Tongue (tissue), 2 donors: ENCODE measurements around the gene SAA1. TPM values are rescaled to one million over a fixed set of nuclear protein-coding genes. Genes with fewer than 3 reads are reported as not detected.
"Not testable (repeated sequence)": the region's sequence is repeated elsewhere in the genome, so short reads cannot be mapped to it uniquely, and the experiment has no call there.

ENCODE experiments used
- DNase-seq: peaks from one replicate; pipeline ENCODE4 v3.0.0-alpha.2; 2015
- total RNA-seq: library from RNA; depleted of rRNA; stranded (reverse); fragments of >200 nt; gene quantifications from one replicate; pipeline ENCODE4 v1.2.3, GENCODE V29; 2014

The SAA1 gene
- total RNA-seq: 2.4 TPM

DNA sequence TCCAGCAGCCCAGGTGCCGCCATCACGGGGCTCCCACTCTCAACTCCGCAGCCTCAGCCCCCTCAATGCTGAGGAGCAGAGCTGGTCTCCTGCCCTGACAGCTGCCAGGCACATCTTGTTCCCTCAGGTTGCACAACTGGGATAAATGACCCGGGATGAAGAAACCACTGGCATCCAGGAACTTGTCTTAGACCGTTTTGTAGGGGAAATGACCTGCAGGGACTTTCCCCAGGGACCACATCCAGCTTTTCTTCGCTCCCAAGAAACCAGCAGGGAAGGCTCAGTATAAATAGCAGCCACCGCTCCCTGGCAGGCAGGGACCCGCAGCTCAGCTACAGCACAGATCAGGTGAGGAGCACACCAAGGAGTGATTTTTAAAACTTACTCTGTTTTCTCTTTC is at the start of gene SAA1:
Gene SAA1 (plus strand): TSS at position 316 of the 400 bp plus-strand sequence. CDS start 624 bp downstream, outside the sequence.
- no peak for DNase-seq

DNA sequence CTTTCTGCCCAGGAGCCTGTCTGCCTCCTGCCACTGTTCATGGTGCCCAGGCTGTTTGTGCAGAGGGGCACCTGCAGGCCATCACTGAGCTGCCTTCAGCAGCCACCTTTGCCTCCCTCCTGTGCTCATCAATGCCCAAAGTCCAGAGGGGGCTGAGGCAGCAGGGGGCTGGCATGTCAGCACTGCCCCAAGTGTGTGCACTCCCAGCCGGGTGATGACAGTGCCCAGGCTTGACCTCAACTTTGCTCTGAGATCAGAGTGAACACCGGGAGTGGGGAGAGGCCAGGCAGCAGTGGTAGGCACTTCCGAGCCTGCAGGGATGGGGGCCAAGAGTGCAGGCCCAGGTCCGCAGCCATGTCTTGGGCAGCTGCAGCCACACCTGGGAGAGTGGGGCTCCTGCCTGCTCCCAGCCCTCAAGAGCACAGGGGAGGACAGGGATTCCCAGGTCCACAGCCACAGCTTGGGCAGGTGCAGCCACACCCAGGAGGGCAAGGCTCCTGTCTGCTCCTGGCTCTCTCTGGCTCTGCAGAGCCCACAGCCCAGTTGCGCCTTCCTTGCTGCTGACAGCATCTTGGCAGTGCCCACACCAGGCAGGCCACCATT is 44.7 kb upstream of the SAA1 start:
- no peak for DNase-seq

DNA sequence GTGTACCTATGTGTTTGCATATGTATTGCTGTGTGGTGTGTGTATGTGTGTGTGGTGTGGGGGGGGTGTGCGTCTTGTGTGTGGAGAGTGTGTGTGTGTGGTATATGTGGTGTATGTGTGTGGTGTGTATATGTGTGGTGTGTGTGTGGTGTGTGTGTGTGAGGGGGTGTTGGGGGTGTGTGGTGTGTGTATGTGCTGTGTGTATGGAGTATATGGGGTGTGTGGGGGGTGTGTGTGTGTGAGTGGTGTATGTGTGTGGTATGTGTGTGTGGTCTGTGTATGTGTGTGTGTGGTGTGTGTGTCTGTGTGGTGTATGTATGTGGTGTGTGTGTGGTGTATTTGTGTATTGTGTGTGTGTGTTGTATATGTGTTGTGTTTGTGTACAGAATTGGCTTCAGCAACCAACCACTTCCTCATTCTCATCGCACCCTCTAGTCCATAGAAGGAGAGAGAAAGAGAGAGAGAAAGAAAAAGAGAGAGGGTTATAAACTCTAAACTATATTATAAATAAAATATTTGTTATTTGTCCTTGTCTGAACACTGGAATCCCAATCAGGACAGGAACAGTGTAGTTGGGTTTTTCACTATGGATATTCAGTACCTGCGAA is 43.1 kb upstream of the SAA1 start:
- DNase-seq: no peak

DNA sequence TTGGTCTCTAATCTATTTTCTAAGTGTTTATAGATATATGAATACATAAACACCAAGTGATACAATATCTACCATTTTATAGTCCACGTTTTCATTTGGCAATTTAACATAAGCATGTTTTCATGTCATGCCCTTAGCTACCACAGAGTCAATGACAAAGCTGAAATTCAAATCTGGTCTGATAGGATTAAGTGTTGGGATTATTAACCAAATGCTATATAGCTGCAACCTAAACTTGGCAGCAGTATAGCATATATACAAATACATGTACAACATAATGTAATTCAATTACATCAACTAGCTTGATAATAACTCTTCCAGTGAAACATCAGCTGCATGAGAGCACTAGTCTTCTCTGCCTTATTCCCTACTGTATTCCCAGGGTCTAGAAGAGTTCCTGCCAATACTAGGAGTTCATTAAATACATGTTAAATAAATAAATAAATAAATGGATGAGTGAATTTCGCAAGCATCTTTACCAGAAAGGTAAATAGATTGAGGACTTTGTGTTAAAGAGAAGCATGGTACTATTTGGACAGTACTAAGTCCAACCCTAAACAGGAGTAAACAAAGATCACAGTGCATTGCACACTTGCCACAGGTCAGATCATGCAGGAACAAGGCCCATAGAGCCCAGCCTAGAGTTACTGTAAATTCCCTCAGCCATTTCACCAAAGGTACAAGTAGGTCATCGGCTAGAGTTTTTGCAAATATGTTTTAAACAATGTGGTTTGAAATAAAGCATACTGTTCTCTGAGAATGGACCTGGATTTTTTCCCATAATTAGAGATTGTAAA is 42.3 kb upstream of the SAA1 start:
- DNase-seq: no peak

DNA sequence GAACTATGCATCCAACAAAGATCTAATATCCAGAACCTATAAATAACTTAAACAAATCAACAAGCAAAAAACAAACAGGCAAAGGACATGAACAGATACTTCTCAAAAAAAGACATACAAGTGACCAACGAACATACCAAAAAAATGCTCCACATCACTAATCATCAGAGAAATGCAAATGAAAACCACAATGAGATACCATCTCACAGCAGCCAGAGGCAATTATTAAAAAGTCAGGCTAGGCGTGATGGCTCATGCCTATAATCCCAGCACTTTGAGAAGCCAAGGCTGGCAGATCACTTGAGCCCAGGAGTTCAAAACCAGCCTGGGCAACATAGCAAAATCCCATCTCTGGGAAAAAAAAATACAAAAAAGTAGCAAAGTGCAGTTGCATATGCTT is 40.2 kb upstream of the SAA1 start:
- no peak for DNase-seq

DNA sequence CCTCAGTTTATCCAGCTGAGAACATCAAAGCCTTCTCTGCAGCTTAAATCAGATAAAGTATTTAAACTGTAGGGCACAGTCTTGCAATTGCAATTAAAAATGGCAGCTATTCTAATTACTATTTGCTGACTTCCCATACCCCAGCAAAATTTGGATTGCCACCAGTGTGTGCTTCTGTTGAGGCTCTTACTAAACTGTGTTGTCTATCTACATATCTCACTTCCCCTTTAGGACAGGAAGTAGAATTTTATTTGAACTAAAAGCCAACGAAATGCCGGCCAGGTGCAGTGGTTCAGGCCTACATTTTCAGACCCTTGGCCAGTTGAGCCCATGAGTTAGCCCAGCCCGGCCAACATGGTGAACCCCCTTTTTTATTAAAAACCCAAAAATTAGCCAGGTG is 36.6 kb upstream of the SAA1 start:
- DNase-seq: no peak

DNA sequence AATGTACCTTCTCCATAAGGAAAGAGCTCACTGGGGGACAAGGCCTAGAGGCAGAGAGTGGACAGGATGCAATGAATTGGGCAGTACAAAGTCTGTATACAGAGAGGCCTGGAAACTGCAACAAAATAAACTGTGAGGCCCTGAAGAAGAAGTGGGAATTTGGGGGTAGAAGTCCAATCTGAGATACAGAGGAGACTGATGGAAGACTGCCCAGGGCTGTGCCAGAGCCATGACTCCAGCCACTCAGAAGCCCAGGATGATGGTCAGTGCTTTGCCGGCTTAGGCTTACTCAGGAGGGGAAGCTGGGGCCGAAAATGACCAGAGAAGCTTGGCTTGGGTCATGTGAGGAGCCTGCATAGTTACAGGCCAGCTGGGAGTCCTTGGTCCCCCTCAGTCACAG is 35.2 kb upstream of the SAA1 start:
- DNase-seq: no peak

DNA sequence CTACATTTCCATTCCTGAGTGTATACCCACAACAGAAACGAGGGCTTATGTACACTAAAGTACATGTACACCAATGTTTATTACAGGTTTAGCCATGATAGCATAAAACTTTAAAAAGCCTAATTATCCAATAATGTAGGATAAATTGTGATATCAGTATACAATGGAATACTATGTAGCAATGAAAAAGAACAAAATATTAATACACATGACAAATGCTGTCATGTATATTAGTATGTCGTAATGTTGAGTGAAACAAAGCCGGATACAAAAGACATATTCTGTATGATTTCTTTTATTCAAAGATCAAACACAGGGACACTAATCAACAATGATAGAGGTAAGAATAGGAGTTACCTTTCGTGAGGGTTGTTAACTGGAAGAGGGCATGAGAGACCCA is 32.2 kb upstream of the SAA1 start:
- DNase-seq: no peak

DNA sequence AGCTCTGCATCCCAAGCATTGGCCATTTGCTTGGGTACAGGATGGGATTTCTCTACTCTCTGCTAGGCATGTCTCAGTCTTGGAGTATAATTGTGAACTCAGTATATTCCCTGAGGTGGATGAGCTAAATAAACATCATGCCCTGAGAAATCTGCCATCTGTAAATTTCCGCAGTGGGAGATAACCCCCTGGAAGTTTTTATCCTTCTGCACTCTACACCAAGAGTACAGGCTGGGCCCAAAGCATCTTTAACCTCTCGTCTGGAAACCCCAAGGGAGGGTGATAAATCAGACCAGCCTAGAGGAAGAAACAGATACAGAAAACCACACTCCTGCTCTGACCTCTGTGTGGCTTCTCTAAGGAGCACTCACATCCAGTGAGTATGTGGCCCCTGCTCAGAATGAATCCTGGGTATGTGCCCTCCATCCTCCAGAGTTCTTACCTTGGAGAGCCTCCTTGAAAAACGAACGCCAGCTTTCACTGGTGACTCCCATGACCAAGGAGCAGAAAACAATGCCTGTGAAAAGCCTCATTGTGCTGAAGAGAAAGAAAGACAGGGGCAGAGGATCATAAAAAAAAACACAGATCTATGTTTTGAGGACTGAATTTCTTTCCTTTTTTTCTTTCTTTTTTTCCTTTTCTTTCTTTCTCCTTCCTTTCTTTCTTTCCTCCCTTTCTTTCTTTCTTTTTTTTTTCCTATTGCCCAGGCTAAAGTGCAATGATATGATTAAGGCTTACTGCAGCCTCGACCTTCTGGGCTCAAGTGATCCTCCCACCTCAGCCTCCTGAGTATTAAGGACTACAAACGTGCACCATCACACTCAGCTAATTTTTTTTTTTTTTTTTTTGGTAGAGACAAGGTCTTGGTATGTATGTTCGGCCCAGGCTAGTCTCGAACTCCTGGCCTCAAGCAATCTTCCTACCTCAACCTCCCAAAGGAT is 30.4 kb upstream of the SAA1 start:
- DNase-seq: no peak

DNA sequence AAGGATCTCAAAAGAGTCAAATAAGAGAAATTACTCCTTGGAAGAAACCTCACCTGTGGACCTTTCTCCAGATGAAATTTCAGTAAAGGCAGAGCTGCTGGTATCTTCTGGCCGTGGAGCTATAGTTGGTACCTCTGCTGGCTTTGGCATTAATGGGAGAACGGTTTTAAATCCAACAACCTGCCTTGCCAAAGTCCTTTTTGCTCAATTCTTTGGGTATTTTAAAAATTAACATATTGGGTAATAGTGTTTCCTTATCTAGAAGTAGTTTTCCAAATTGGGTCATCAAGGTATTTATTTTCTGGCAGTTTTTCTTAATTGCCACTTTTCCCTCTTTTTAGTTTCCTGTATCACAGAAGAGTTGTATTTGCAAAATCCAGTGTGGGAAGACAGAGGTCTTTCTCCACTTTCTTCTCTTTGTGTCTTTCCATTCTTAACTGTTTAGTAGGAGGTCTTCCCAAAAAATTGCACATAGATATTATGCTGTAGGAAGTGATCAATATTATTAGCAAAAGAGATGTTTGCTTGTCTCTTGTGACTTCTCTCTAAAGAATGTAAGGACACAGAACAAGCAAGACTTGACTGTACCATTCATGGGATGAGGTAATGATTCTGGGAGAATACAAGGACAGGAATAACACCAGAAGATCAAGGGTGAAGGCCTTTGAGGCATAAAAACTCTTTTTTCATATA is 29.3 kb upstream of the SAA1 start, which contains the start of gene SAA4:
Gene SAA4 (minus strand): TSS at position 139 of the 693 bp plus-strand sequence. CDS start 876 bp downstream, outside the sequence.
- no peak for DNase-seq

DNA sequence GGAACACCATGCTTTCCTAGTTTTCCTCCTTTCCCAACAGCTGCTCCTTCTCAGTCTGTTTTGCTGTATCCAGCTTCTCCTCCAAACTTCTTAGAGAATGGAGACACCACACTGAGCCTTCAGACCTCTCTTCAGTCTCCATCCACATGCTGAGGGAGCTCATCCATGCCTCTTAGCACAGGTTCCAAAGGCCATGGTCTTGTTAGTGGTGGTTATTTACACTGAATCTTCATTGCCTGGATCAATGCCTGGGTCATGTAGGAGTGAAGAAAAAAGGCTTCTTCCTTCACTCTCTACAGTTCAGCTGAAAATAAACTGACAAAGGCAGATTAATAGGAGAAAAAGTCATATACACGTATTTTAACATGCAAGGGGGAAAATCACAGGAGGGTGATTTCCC is 26.4 kb upstream of the SAA1 start:
- no peak for DNase-seq

DNA sequence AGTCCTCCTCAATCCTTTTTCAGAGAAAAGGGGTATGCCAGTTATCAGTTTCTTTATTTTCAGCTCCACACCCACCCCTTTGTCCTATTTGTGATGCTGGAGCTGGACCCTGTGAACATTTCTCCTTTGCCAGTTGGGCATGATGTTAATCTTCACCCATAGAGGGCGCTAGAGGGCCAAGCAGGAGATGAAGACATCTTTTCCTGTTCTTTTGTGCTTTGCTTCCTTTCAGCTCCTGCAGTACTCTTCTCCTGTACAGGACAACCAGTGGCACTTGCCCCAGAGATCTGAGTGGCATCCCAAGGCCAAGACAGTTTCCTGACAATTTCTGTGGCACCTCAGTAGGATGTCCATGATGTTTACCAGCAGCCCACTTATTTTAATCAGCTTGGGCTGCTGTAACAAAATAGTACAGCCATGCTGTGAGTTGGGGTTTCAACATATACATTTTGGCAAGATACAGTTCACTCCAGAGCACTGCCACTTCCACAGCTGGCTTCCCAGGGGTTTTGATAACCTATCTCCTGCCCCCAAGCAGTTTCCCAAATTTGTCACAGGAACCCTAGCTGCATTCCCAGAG is 22.2 kb upstream of the SAA1 start:
- peak; percentile 50 for DNase-seq

DNA sequence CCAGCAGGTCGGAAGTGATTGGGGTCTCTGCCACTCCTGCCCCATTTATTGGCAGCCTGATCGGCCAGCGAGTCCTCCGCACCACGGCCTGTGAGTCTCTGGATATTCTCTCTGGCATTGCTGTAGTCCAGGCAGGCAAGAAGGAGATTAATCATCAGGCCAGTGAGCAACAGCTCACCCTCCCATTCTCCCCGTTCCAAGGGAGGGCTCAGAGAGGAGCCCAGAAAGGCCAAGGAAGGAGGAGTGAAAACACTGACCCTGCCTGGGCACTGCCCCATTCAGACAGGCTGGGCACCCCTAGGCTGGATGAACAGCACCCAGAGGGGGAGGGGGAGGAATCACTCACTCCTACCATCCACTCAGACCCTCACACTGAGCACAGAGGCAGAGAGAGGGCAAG is 20.7 kb upstream of the SAA1 start:
- DNase-seq: no peak

DNA sequence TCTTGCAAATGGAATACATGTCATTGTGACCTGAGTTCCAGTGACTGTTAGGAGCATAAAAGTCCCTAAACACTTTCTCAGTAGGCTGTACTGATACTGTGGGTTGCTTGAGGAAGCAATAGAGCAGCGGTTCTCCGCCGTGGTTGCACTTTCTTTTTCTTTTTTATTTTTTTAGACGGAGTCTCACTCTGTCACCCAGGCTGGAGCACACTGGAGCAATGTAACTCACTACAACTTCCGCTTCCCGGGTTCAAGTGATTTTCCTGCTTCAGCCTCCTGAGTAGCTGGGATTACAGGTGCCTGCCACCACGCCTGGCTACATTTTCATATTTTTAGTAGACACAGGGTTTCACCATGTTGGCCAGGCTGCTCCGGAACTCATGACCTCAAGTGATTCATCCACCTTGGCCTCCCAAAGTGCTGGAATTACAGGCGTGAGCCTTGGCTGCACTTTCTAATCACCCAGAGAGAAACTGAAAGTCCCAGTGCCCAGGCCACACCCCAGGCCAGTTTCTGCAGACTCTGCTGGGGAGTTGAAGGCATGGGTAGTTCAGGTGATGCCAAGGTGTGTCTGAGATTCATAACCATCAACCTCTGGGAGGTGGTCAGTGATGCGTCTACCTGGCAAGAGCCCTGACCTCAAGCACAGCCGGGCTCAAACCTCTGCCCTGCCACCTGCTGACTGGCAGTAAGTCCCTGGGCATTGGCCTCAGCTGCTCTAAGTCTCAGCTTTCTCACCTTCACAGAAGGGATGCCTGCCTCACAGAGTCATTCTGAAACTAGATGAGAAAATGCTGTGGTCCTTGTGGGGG is 19.5 kb upstream of the SAA1 start:
- DNase-seq: not testable (repeated sequence)

DNA sequence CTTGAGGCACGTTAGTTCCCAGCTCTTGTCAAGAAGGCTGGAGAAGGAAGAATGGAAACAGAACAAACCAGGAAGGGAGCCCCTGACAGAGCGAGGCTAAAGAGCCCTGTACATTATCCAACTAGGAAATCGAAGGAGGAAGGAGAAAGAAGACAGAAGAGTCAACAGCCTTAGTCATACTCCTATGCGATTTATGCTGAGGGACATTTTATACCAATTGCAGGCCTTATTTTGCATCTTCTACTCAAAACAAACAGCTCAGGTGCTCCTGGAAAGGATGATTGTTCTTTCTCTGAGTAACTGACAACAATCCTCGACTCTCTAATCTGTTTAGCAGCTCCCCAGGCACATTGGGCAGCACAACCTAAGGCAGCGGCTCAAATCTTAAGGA is 18.9 kb upstream of the SAA1 start:
- not testable (repeated sequence) for DNase-seq

DNA sequence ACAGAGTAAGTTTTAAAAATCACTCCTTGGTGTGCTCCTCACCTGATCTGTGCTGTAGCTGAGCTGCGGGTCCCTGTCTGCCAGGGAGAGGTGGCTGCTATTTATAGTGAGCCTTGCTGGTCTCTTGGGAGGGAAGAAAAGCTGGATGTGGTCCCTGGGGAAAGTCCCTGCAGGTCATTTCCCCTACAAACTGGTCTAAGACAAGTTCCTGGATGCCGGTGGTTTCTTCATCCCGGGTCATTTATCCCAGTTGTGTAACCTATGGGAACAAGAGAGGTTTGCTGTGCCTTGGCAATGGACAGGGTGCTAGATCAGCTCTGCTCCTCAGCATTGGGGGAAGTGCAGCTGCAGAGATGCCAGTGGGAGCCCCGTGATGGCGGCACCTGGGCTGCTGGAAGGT is 17.5 kb upstream of the SAA1 start, which contains the start of gene SAA2:
Gene SAA2 (minus strand): TSS at position 108 of the 400 bp plus-strand sequence. CDS start 657 bp downstream, outside the sequence.
- DNase-seq: no peak

DNA sequence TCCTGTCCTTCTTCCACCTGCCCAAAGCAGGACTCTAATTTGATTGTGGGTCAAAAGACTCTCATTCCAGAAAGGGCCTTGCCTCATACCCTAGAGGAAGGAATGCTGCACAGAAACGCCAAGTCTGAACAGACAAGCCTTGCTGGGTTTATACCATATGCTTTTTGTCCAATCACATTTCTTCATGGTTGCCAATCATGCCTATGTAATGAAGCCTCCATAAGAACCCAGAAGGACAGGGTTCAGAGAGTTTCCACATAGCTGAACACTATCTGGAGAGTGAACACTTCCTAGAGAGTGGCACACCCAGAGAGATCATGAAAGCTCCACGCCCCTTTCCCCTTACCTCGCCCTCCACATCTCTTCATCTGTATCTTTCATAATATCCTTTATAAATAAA is 12.8 kb upstream of the SAA1 start:
- DNase-seq: no peak

DNA sequence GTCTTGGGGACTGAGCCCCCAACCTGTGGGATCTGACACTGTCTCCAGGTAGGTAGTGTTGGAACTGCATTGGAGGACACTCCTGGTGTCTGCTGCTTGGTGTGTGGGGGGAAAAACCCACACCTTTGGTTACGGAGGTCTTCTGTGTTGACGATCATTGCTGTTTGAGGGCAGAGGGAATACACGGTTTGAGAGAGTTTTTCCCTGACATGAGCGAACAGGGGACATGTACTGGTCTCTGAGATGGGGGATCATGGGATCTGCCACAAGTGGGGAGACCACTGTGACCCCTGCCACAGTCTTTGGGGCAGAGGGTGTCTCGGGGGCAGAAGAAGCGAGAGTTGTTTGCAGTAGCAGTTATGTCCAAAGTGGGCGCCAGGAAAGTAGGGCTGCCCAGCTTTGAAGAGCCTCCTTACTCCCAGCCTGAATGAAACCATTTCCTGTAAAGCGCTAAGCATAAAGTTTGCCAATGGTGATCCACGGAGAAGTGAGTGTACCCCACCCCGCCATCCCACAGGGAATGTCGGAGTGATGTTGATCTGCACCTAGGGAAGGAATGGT is 12.2 kb upstream of the SAA1 start:
- no peak for DNase-seq

DNA sequence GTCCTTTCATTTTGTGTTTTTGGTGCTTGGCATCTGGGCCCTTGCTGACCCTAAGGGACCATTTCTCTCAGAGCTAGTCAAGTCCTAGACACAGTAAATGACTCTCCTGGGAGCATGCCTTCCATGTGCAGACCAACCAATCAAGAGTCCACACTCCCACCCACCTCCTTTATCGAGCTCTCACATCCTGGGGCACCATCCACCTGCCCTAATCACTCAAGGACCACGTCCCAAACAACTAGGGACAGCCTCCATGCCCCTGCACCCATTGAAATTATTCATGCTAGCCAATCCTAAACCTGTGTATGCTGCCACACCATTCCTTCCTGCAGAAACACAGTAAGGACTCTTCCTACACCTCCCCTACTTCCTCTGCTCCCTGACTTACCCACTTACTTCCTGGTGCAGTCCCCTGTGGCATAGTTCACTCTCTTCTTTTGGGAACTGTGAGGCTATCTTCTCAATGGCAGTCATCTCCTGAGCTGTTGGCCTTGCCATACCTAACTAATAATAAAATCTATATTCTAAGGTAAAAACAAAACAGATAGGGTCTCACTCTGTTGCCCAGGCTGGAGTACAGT is 11.2 kb upstream of the SAA1 start:
- DNase-seq: no peak

DNA sequence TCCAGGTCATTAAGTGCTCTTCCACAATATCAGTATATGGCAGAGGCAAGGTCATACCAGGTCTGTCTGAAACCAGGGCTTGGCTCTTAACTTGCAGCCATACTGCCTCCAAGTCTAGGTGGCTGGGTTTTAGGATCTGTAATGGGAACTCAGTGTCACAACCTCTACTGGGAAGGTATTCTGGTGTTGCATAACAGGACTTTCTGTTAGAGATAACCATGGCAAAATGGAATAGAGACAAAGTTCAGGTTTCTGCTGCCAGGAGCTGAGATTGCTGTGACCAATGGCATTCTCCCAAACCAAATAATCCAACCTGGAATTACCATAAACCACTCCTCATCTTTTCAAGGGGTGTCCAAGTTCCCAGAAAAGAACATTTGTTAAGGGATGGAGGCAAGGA is 6.8 kb upstream of the SAA1 start:
- DNase-seq: no peak
